ENCODE results near the gene MX2.

MX2 gene

DNA sequence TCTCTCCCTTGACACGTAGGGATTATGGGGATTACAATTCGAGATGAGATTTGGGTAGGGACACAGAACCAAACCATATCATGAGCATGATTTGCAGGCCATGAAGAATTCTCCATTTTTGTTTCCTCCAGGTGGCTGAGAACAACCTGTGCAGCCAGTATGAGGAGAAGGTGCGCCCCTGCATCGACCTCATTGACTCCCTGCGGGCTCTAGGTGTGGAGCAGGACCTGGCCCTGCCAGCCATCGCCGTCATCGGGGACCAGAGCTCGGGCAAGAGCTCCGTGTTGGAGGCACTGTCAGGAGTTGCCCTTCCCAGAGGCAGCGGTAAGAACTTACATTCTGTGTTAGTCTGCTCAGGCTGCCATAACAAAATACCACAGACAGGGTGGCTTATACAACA, 73.9 kb downstream of the MX2 start:
- H3K4me3 Mint-ChIP-seq = no peak overlapping the region
- peaks cover 94% of the 10 kb centered on the region for H3K36me3 Mint-ChIP-seq (ENCODE audit: low read depth)
- DNase-seq = no peak
- no peak overlapping the region for H3K27ac Mint-ChIP-seq
- peaks cover 14% of the 10 kb centered on the region for H3K4me1 Mint-ChIP-seq (ENCODE audit: low read depth)
- no peaks in the 10 kb centered on the region for H3K27me3 Mint-ChIP-seq
- peaks cover 9% of the 10 kb centered on the region for H3K9me3 Mint-ChIP-seq

DNA sequence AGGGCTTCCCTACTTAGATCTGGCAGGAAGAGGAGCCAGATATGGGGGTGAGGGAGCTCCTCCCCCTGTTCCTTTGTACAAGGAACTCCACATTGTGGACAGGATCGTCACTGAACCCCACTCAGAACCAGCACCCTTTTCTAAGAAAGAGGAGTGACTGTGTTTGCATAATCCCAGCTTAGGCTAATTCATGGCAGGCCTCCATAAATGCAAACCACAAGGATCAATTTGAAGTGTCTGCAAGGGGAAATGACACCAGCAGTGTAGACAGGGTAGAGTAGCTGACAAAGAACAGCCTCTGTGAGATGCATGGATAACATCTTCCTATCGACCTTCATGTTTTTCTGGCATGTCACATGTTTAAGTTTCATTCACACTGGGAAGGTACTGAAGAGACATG, 75.9 kb downstream of the MX2 start:
- Mint-ChIP-seq H3K27ac (peak overlapping the region; percentile 57), H3K36me3 (ENCODE audit: low read depth) (peaks cover 96% of the 10 kb centered on the region), H3K27me3 (no peaks in the 10 kb centered on the region), H3K9me3 (peaks cover 9% of the 10 kb centered on the region), H3K4me3 (no peak overlapping the region), H3K4me1 (ENCODE audit: low read depth) (peaks cover 12% of the 10 kb centered on the region)
- DNase-seq = no peak

DNA sequence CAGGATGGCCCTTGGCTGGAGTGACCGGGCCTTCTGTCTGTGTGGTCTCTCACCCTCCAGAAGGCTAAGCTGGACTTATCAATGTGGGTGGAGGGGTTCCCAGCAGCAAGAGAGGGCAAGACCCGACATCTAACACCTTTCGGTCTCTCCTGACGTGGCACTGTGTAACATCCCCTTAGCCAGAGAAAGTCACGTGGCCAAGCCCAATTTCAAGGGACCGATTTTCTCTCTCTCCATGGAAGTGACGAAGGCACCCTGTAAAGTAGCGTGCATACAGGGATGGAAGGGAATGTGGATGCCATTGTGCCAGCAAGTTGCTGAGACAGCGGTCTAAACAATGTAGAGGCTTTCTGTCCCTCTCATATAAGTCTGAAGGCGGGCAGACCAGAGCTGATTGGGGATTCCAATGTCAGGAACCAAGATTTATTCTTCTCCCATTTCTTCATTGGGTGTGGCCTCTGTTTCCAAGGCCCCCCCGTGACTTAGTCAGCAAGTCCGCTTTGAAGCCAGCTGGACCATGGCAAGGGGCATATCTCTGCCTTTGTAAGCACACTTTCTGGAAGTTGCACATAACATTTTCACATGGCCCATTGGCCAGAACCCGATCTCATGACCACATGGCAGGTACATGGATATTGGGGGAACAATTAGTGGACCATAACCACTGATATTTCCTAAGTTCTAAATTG, 76.7 kb downstream of the MX2 start:
- no peaks in the 10 kb centered on the region for H3K27me3 Mint-ChIP-seq
- peaks cover 9% of the 10 kb centered on the region for H3K9me3 Mint-ChIP-seq
- peaks cover 5% of the 10 kb centered on the region for H3K4me1 Mint-ChIP-seq (ENCODE audit: low read depth)
- H3K27ac Mint-ChIP-seq = no peak overlapping the region
- H3K4me3 Mint-ChIP-seq = no peak overlapping the region
- no peak for DNase-seq
- peaks cover 96% of the 10 kb centered on the region for H3K36me3 Mint-ChIP-seq (ENCODE audit: low read depth)

DNA sequence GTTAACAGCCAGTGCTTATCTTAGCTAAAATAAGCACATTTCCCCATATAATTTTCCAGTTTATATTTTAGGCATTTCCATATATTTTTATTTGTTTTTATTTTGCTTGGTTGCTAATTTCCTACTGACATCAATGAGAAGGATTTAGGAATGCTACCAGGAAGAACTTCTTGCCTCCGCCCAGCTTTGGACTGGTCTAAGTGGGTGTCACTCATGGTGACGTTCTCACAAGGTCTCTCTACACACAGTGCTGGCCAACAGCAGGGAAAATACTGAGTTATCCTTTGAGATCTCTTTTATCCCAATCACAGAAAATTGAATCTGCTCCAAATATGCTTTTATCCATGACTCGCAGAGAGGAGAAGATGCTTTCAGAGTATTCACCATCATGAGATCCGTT, 77.4 kb downstream of the MX2 start:
- Mint-ChIP-seq H3K27ac (peak overlapping the region; percentile 7), H3K4me1 (ENCODE audit: low read depth) (peaks cover 5% of the 10 kb centered on the region), H3K36me3 (ENCODE audit: low read depth) (peaks cover 94% of the 10 kb centered on the region), H3K9me3 (peaks cover 9% of the 10 kb centered on the region), H3K27me3 (no peaks in the 10 kb centered on the region), H3K4me3 (no peak overlapping the region)
- no peak for DNase-seq

DNA sequence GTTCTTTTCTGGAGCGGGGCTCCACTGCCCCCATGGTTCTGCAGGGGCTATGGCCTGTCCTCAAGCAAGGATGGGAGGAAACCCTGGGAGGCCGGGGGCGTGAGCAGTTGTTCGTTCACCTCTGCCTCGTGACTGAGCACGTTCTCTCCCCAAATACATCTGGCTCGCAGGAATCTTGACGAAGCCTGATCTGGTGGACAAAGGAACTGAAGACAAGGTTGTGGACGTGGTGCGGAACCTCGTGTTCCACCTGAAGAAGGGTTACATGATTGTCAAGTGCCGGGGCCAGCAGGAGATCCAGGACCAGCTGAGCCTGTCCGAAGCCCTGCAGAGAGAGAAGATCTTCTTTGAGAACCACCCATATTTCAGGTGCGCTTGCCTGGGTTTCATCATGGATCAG, 79.7 kb downstream of the MX2 start:
- DNase-seq = no peak
- Mint-ChIP-seq H3K27ac (no peak overlapping the region), H3K4me1 (ENCODE audit: low read depth) (peaks cover 5% of the 10 kb centered on the region), H3K36me3 (ENCODE audit: low read depth) (peaks cover 94% of the 10 kb centered on the region), H3K27me3 (no peaks in the 10 kb centered on the region), H3K4me3 (no peak overlapping the region), H3K9me3 (no peaks in the 10 kb centered on the region)

DNA sequence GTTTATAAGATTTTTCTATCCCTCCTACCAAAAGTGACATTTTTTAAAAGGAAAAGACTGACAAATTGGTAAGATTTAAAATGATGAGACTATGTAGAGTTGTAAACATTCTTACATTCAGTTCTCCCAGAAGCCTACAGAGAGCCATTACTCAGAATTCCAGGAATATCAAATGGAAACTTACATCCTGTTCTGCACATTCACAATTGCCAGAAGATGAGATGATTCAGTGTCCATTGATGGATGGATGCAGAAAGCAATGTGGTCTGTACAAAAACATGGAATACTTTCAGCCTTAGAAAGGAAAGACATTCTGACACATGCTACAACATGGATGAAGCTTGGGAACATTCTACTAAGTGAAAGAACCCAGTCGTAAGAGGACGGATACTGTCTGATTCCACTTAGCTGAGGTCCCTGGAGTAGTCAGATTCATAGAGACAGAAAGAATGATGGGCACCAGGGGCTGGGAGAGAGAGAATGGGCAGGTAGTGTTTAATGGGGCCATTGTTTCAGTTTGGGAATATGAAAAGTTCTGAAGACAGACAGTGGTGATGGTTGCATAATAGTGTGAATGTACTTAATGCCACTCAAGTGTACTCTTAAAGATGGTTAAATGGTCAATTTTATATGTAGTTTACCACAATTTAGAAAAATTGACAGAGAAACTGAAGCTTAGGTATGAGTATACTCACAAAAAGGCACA, 80.8 kb downstream of the MX2 start:
- no peak for DNase-seq
- Mint-ChIP-seq H3K4me3 (no peak overlapping the region), H3K27me3 (no peaks in the 10 kb centered on the region), H3K36me3 (ENCODE audit: low read depth) (peaks cover 95% of the 10 kb centered on the region), H3K27ac (no peak overlapping the region), H3K4me1 (ENCODE audit: low read depth) (peaks cover 5% of the 10 kb centered on the region), H3K9me3 (no peaks in the 10 kb centered on the region)

DNA sequence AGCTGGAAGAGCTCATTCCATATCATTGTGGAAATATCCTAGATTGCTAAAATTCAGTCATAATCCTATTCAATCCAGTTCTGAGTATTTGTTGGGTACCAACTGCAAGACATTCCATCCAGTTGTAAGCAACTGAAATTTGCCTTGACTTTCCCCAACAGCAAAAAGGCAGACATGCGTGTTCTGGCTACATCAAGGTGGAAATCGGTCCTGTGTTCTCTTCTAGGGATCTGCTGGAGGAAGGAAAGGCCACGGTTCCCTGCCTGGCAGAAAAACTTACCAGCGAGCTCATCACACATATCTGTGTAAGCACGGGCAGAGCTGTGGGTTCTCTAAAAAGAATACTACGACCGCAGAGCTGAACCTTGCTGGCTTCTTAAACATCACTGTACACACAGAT, 81.7 kb downstream of the MX2 start:
- Mint-ChIP-seq H3K9me3 (no peaks in the 10 kb centered on the region), H3K27me3 (no peaks in the 10 kb centered on the region), H3K36me3 (ENCODE audit: low read depth) (peaks cover 93% of the 10 kb centered on the region), H3K27ac (no peak overlapping the region), H3K4me3 (no peak overlapping the region), H3K4me1 (ENCODE audit: low read depth) (peaks cover 3% of the 10 kb centered on the region)
- DNase-seq = no peak

DNA sequence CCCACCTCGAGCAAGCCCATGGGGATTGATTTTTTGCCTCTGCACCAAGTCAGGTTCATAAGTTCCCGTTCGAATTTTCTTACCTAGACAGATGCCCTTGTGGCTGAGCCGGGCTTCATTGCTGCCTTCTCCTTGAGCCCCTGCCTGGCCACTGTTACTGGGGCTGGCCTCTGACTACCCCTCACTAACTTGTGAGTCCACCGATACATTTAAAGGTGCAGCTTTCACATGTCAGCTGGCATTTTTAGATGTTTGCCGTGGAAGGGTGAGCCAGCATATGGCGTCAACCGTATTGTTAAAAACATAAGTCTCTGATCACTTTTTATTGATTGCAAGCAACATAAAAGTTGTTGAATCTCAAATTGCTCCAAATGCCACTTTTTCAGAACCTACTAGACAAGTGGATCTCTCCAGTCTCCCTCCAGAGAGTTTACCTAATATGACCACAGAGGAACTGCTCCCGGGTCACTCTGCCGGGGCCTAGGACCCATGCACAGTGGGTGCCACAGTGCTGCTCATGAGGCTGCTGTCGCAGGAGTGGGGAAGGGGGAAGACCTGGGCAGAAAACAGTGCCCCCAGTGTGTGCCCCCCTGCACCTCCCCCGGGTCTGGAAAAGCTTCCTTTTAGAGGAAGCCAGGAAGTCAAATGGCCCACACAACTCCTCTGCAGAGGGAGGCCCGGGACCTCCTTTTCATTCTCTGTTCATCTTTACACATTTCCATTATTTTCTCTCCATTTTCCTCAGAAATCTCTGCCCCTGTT, 83.1 kb downstream of the MX2 start:
- Mint-ChIP-seq H3K27me3 (no peaks in the 10 kb centered on the region), H3K36me3 (ENCODE audit: low read depth) (peaks cover 94% of the 10 kb centered on the region), H3K4me3 (no peak overlapping the region), H3K4me1 (ENCODE audit: low read depth) (peaks cover 3% of the 10 kb centered on the region), H3K27ac (no peak overlapping the region), H3K9me3 (no peaks in the 10 kb centered on the region)
- DNase-seq = no peak

DNA sequence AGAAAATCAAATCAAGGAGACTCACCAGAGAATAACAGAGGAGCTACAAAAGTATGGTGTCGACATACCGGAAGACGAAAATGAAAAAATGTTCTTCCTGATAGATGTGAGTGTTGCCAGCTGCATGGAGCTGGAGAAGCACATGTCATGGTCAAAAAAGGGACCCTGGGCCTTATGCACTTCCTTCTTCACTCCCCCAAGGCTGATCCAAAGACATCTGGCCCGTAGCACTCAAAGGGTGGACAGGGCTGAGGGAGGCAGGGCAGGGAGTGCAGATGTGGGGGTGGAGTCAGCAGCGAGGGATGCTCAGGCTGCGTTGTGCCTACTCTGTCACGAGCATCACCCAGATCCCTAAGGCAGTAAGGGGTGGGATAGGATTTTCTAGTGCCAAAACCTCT, 83.6 kb downstream of the MX2 start:
- no peak overlapping the region for H3K27ac Mint-ChIP-seq
- no peak for DNase-seq
- no peaks in the 10 kb centered on the region for H3K27me3 Mint-ChIP-seq
- H3K4me1 Mint-ChIP-seq (ENCODE audit: low read depth) = peaks cover 2% of the 10 kb centered on the region
- no peaks in the 10 kb centered on the region for H3K9me3 Mint-ChIP-seq
- H3K4me3 Mint-ChIP-seq = no peak overlapping the region
- peaks cover 92% of the 10 kb centered on the region for H3K36me3 Mint-ChIP-seq (ENCODE audit: low read depth)

DNA sequence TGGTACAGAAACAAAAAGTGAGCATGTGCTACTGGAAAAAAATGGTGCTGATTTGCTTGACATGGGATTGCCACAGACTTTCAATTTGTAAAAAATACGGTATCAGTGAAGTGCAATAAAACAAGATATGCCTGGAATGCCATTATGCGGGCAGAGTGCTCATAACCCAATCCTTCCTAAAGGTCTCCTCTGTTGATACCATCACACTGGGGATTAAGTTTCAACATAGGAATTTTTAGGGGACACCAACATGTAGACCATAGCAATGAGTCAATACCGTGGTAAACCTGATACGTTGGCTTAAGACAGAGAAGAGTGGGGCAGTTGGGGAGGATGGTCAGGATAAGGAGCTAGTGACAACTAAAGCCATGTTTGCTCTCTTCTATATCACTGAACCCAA, 84.8 kb downstream of the MX2 start:
- H3K27me3 Mint-ChIP-seq = no peaks in the 10 kb centered on the region
- no peaks in the 10 kb centered on the region for H3K9me3 Mint-ChIP-seq
- no peak overlapping the region for H3K4me3 Mint-ChIP-seq
- DNase-seq = no peak
- H3K36me3 Mint-ChIP-seq (ENCODE audit: low read depth) = peaks cover 91% of the 10 kb centered on the region
- no peak overlapping the region for H3K27ac Mint-ChIP-seq
- H3K4me1 Mint-ChIP-seq (ENCODE audit: low read depth) = no peaks in the 10 kb centered on the region

DNA sequence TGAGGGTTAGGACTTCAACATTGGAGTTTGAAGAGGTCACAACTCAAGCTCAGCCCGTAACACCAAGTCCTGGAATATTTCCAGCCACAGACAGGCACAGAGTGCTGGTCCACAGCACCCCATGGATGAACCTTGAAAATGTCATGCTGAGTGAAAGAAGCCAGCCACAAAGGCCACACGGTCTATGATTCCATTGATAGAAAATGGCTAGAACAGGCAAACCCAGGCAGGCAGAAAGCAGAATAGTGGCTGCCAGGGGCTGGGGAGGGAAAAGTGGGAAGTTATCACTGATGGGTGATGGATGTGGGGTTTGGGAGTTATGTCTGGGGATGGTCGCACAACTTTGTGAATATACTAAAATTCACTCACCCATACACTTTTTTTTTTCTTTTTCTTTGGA, 85.5 kb downstream of the MX2 start:
- Mint-ChIP-seq H3K27ac (no peak overlapping the region), H3K9me3 (no peaks in the 10 kb centered on the region), H3K27me3 (no peaks in the 10 kb centered on the region), H3K36me3 (ENCODE audit: low read depth) (peaks cover 90% of the 10 kb centered on the region), H3K4me1 (ENCODE audit: low read depth) (no peaks in the 10 kb centered on the region), H3K4me3 (no peak overlapping the region)
- DNase-seq = no peak

DNA sequence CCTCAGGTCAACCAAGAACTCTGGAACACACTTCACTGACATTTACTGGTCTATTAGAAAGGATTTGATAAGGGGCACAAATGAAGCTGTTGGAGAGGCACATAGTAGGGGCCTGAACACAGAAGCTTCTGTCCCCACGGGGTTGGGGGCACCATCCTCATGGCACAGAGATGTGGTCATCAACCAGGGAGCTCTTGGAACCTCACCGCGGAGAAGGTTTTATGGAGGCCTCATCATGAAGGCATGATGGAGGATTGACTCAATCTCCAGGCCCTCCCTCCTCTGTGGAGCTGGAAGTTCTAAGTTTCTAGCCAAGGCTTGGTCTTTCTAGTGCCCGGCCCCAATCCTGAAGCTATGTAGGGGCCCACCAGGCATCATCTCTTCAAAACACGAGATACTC, 87.8 kb downstream of the MX2 start:
- DNase-seq = no peak
- no peak overlapping the region for H3K27ac Mint-ChIP-seq
- H3K36me3 Mint-ChIP-seq (ENCODE audit: low read depth) = peaks cover 90% of the 10 kb centered on the region
- H3K27me3 Mint-ChIP-seq = no peaks in the 10 kb centered on the region
- H3K4me1 Mint-ChIP-seq (ENCODE audit: low read depth) = no peaks in the 10 kb centered on the region
- no peaks in the 10 kb centered on the region for H3K9me3 Mint-ChIP-seq
- H3K4me3 Mint-ChIP-seq = no peak overlapping the region

DNA sequence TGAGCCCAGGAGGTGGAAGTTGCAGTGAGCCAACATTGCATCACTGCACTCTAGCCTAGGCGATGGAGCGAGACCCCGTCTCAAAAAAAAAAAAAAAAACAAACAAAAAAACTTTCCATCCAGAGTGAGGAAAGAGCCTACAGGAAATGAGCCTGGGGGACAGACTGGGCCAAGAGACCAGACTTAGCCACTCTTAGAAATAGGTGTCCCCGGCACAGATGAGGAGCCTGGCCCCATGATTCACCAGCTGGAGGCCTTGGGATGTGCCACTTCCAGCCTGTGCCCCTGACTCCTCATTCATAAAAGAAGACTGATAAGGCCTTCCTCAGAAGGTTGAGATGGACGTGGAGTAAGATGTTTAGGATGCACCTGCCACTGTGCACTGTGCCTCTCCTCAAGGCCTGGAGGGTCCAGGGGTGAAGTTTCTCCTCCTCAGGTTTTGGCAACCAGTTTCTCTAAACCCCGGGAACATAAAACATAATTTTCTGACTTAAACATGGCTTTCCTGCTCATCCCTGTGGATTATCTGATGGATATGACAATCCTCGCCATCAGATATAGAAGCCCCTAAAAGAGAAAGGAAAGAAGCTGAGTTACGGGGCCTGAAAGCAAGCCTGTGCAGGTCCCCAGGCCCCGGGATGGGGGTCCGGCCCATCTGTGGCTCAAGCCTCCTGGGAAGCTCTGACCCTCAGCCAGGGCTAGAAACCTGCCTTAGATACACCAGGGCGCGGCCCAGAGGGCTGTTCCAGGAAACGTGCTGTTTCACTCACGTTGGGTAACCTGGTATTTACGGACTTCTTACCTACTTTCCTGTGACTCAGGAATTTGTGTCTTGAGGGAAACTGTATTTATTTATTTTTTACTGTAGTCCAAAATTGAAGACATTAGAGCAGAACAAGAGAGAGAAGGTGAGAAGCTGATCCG, 90.2 kb downstream of the MX2 start:
- no peak for DNase-seq
- no peaks in the 10 kb centered on the region for H3K9me3 Mint-ChIP-seq
- peak overlapping the region; percentile 68 for H3K27ac Mint-ChIP-seq
- no peak overlapping the region for H3K4me3 Mint-ChIP-seq
- peaks cover 88% of the 10 kb centered on the region for H3K36me3 Mint-ChIP-seq (ENCODE audit: low read depth)
- H3K4me1 Mint-ChIP-seq (ENCODE audit: low read depth) = no peaks in the 10 kb centered on the region
- no peaks in the 10 kb centered on the region for H3K27me3 Mint-ChIP-seq

DNA sequence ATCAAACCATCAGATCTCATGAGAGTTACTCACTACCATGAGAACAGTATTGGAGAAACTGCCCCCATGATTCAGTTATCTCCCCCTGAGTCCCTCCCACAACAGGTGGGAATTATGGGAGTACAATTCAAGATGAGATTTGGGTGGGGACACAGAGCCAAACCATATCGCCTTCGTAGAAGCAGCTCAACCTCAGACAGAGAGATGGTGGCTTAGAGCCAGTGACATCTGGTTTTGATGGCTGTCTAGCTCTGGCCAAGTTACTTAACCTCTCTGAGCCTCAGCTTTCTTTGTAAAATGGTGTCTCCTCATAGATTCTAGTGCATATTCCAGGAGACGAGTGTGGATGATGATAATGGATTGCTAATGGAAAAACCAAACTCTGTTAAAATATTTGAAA, 91.4 kb downstream of the MX2 start:
- Mint-ChIP-seq H3K27me3 (no peaks in the 10 kb centered on the region), H3K27ac (peak overlapping the region; percentile 55), H3K36me3 (ENCODE audit: low read depth) (peaks cover 89% of the 10 kb centered on the region), H3K9me3 (no peaks in the 10 kb centered on the region), H3K4me1 (ENCODE audit: low read depth) (no peaks in the 10 kb centered on the region), H3K4me3 (no peak overlapping the region)
- DNase-seq = no peak
